ENCODE results near the gene MINDY4B.
"Not testable (repeated sequence)": the region's sequence is repeated elsewhere in the genome, so short reads cannot be mapped to it uniquely, and the experiment has no call there.

DNA sequence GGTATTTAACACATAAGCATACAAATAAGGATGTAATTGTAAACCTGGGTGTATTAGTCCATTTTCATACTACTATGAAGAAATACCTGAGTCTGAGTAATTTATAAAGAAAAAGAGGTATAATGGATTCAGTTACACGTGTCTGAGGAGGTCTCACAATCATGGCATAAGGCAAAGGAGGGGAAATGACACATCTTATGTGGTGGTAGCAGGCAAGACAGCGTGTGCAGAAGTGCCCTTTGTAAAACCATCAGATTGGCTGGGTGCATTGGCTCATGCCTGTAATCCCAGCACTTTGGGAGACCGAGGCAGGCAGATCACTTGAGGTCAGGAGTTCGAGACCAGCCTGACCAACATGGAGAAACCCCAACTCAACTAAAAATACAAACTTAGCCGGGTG lies 41.3 kb downstream of the MINDY4B start:
- TF ChIP-seq NBN (IDR thresholded peaks at IDR 0.05), result not testable (repeated sequence)
- TF ChIP-seq, protein P1, sequence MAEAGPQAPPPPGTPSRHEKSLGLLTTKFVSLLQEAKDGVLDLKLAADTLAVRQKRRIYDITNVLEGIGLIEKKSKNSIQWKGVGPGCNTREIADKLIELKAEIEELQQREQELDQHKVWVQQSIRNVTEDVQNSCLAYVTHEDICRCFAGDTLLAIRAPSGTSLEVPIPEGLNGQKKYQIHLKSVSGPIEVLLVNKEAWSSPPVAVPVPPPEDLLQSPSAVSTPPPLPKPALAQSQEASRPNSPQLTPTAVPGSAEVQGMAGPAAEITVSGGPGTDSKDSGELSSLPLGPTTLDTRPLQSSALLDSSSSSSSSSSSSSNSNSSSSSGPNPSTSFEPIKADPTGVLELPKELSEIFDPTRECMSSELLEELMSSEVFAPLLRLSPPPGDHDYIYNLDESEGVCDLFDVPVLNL (IDR thresholded peaks at IDR 0.05; ENCODE audit: low read depth, low read length), result not testable (repeated sequence)

All from GM12878 (cell line).